Measurements from ENCODE around the gene VSIG10L. TPM values are rescaled to one million over a fixed set of nuclear protein-coding genes. Genes with fewer than 3 reads are reported as not detected.

Gene VSIG10L
- total RNA-seq, 1 donor, result 0.27 TPM

- TF ChIP-seq CTCF (IDR thresholded peaks at IDR 0.05; ENCODE audit: insufficient read depth, low read length), result no peak
- no peak overlapping the region for H3K4me3 ChIP-seq (ENCODE audit: low read depth, low read length)
- no peak for DNase-seq (ENCODE audit: low read depth)
These were observed 20.1 kb downstream of the VSIG10L start for GRCh38 chr19:51321799-51322198.

GRCh38 chr19:51320280-51320657 is 21.7 kb downstream of the VSIG10L start:
- H3K4me3 ChIP-seq (ENCODE audit: low read depth, low read length), result no peak overlapping the region
- TF ChIP-seq CTCF (IDR thresholded peaks at IDR 0.05; ENCODE audit: insufficient read depth, low read length), result no peak
- no peak for DNase-seq (ENCODE audit: low read depth)

- no peak overlapping the region for H3K4me3 ChIP-seq (ENCODE audit: low read depth, low read length)
- TF ChIP-seq CTCF (IDR thresholded peaks at IDR 0.05; ENCODE audit: insufficient read depth, low read length), result no peak
- DNase-seq (ENCODE audit: low read depth), result no peak
These were observed 22.2 kb downstream of the VSIG10L start for GRCh38 chr19:51319649-51320279.

GRCh38 chr19:51318687-51319648 is 23.0 kb downstream of the VSIG10L start:
- no peak for DNase-seq (ENCODE audit: low read depth)
- no peak for TF ChIP-seq CTCF (IDR thresholded peaks at IDR 0.05; ENCODE audit: insufficient read depth, low read length)
- H3K4me3 ChIP-seq (ENCODE audit: low read depth, low read length), result no peak overlapping the region

- H3K4me3 ChIP-seq (ENCODE audit: low read depth, low read length), result no peak overlapping the region
- DNase-seq (ENCODE audit: low read depth), result no peak
- TF ChIP-seq CTCF (IDR thresholded peaks at IDR 0.05; ENCODE audit: insufficient read depth, low read length), result no peak
These were observed 24.0 kb downstream of the VSIG10L start for GRCh38 chr19:51317968-51318367.

GRCh38 chr19:51317376-51317775 is 24.6 kb downstream of the VSIG10L start:
- H3K4me3 ChIP-seq (ENCODE audit: low read depth, low read length), result no peak overlapping the region
- TF ChIP-seq CTCF (IDR thresholded peaks at IDR 0.05; ENCODE audit: insufficient read depth, low read length), result no peak
- no peak for DNase-seq (ENCODE audit: low read depth)

Data from fibroblast of the aortic adventitia (primary cell).